GM23248 (cell line): ENCODE measurements around the gene L3MBTL3. TPM values are rescaled to one million over a fixed set of nuclear protein-coding genes. Genes with fewer than 3 reads are reported as not detected.

Experiments used
- DNase-seq: peaks from one replicate; pipeline ENCODE4 v3.0.0-alpha.2; 2015
- H2AFZ ChIP-seq: fragments of 200-600 bp; sonication (generic); 2 replicates; pipeline ENCODE4 v1.6.1; 2016; ENCODE audit warnings: antibody characterized with exemption
- H3F3A ChIP-seq: fragments of 200-600 bp; sonication (generic); 2 replicates; pipeline ENCODE4 v1.6.1; 2016; ENCODE audit warnings: mild to moderate bottlenecking, antibody characterized with exemption, mixed run types; ENCODE audit not compliant: insufficient read depth
- H3K27ac ChIP-seq: fragments of 200-600 bp; sonication (generic); 2 replicates; pipeline ENCODE4 v1.5.1; 2016; ENCODE audit warnings: mild to moderate bottlenecking
- H3K27me3 ChIP-seq: fragments of 200-600 bp; sonication (generic); replicated peaks from 2 replicates; pipeline ENCODE4 v1.6.1; 2016; ENCODE audit warnings: mild to moderate bottlenecking; ENCODE audit not compliant: insufficient read depth
- H3K36me3 ChIP-seq: fragments of 200-600 bp; sonication (generic); 2 replicates; pipeline ENCODE4 v1.6.1; 2016; ENCODE audit warnings: low read depth, mild to moderate bottlenecking
- H3K4me1 ChIP-seq: fragments of 200-600 bp; sonication (generic); 2 replicates; pipeline ENCODE4 v1.6.1; 2016; ENCODE audit warnings: mild to moderate bottlenecking; ENCODE audit not compliant: insufficient read depth
- H3K4me2 ChIP-seq: fragments of 200-600 bp; sonication (generic); one replicate; pipeline ENCODE4 v1.6.1; 2016; ENCODE audit warnings: mild to moderate bottlenecking; ENCODE audit not compliant: unreplicated experiment
- H3K4me3 ChIP-seq: fragments of 200-600 bp; sonication (generic); 2 replicates; pipeline ENCODE4 v1.5.1; 2016; ENCODE audit warnings: mild to moderate bottlenecking
- H3K79me2 ChIP-seq: fragments of 200-600 bp; sonication (generic); 2 replicates; pipeline ENCODE4 v1.6.1; 2016; ENCODE audit warnings: mild to moderate bottlenecking; ENCODE audit not compliant: insufficient read depth
- H3K9ac ChIP-seq: fragments of 200-600 bp; sonication (generic); 2 replicates; pipeline ENCODE4 v1.6.1; 2016; ENCODE audit warnings: mild to moderate bottlenecking
- H3K9me2 ChIP-seq: fragments of 200-600 bp; sonication (generic); 2 replicates; pipeline ENCODE4 v1.6.1; 2016; ENCODE audit warnings: mixed run types, mild to moderate bottlenecking, moderate library complexity; ENCODE audit not compliant: insufficient read depth
- H3K9me3 ChIP-seq: fragments of 200-600 bp; sonication (generic); one replicate; pipeline ENCODE4 v1.6.1; 2017; ENCODE audit warnings: low read depth
- H4K20me1 ChIP-seq: fragments of 200-600 bp; sonication (generic); 2 replicates; pipeline ENCODE4 v1.6.0; 2016; ENCODE audit not compliant: insufficient read depth
- EZH2 ChIP-seq: fragments of 200-600 bp; sonication (generic); IDR thresholded peaks from 2 replicates; pipeline ENCODE4 v1.6.1; 2018; ENCODE audit warnings: antibody characterized with exemption, mild to moderate bottlenecking; ENCODE audit not compliant: insufficient read depth, poor library complexity, severe bottlenecking
- EZH2phosphoT487 ChIP-seq: fragments of 200-600 bp; sonication (generic); IDR thresholded peaks from 2 replicates; pipeline ENCODE4 v1.6.1; 2018; ENCODE audit warnings: antibody characterized with exemption, moderate library complexity, mild to moderate bottlenecking, low read depth; ENCODE audit not compliant: insufficient read depth
- WGBS, 2 experiments: methylation state at CpG; one replicate each; pipeline ENCODE4 v1.1.6; 2015 to 2017; ENCODE audit warnings: low lambda C conversion rate in 2 of 2, low coverage in 1 of 2; ENCODE audit errors: missing lambda C conversion rate in 2 of 2; 5-methylcytosine and 5-hydroxymethylcytosine counted together
- in situ Hi-C: fragments of 300-500 bp; cut with MboI; formaldehyde crosslinking; loops from 2 replicates; pipeline ENCODE4 v1.15.0; 2020
- polyA plus RNA-seq: library from polyadenylated mRNA; unstranded; fragments of >200 nt; fragmentation: Nextera tagmentation; extraction: Ambion mirVana; gene quantifications from 2 replicates; pipeline ENCODE4 v1.2.1, GENCODE V29; 2016
- total RNA-seq: library from RNA; depleted of rRNA; stranded (reverse); fragments of >200 nt; shearing (Covaris generic); gene quantifications from 2 replicates; pipeline ENCODE4 v1.2.3, GENCODE V29; 2014

L3MBTL3 gene
- total and polyA plus RNA-seq, 2 experiments from 2014 or later: 3.3 to 4.3 TPM

DNA sequence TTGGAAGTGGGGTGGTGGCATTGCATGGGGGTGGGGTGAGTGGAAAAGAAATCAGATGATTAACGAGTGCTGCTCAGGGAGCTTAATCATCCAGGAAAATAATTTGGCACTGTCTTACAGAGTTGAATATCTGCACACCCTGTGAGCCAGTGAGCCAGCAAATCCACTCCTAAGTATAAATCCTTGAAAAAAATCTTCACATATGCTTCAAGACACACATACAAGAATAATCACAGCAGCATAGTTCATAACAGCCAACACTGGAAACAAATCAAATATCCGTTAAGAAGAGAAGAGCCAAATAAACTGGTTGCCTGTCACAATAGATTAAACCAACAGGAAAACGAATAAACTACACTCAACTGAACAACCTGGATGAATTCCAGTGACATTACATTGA, 141.6 kb downstream of the L3MBTL3 start:
- no peak overlapping the region for H3K4me2 ChIP-seq
- no peaks in the 10 kb centered on the region for H3K27me3 ChIP-seq
- no peak overlapping the region for H2AFZ ChIP-seq
- DNase-seq: no peak
- no peak overlapping the region for H3K27ac ChIP-seq
- WGBS, 2 experiments: 9% methylated on average over 3 of the region's 3 CpGs
- H3K4me3 ChIP-seq: no peak overlapping the region
- no peaks in the 10 kb centered on the region for H3K36me3 ChIP-seq
- H3K4me1 ChIP-seq: no peaks in the 10 kb centered on the region
- H3K9me2 ChIP-seq: no peaks in the 10 kb centered on the region
- no peak overlapping the region for H3K9ac ChIP-seq
- TF ChIP-seq EZH2 (no peak), EZH2phosphoT487 (no peak)
- H4K20me1 ChIP-seq: no peaks in the 10 kb centered on the region
- no peaks in the 10 kb centered on the region for H3K79me2 ChIP-seq
- in situ Hi-C loops: no loop called here
- no peaks in the 10 kb centered on the region for H3F3A ChIP-seq
- H3K9me3 ChIP-seq: no peaks in the 10 kb centered on the region

DNA sequence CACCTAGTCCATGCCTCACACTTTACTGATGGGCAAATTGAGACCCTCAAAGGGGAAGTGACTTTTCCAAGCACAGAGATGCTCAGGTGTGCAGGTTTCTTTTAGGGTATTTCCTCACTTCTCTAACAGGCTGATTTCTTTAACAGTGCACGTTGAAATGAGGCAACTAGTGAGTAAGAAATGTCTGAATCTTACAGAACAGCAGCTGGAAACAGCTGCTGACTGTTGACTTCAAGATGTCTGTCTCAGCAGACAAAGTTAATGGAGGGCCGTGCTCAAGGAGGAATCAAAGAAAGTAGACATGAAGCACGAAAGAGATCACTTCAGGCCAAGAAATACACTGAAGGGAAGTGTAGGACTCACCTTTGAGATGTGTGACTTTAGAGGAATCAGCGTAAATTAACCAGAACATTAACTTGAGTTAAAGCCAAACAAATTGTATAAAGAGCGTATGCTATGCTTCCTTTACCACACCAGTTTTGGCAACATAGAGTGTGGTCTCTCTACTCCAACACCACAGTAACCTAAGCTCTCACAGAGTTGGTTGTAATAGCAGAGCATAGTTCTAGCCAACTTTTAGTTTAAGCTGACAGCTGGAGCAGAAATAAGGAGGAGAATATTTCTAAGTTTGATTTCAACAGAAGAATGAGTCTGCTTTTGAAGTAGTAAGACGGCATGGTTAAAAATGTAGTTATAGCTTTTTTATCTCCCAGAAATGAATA, 143.5 kb downstream of the L3MBTL3 start:
- Histone ChIP-seq H2AFZ (no peak overlapping the region), H3K36me3 (no peaks in the 10 kb centered on the region), H3K27me3 (no peaks in the 10 kb centered on the region), H4K20me1 (no peaks in the 10 kb centered on the region), H3F3A (no peaks in the 10 kb centered on the region), H3K4me3 (no peak overlapping the region), H3K4me1 (no peaks in the 10 kb centered on the region), H3K9me2 (no peaks in the 10 kb centered on the region), H3K79me2 (no peaks in the 10 kb centered on the region), H3K9ac (no peak overlapping the region), H3K4me2 (no peak overlapping the region), H3K27ac (no peak overlapping the region), H3K9me3 (no peaks in the 10 kb centered on the region)
- no peak for DNase-seq
- TF ChIP-seq EZH2 (no peak), EZH2phosphoT487 (no peak)
- in situ Hi-C loops: no loop called here
- WGBS, 2 experiments: 50 to 51% methylated on average over 6 of the region's 6 CpGs

DNA sequence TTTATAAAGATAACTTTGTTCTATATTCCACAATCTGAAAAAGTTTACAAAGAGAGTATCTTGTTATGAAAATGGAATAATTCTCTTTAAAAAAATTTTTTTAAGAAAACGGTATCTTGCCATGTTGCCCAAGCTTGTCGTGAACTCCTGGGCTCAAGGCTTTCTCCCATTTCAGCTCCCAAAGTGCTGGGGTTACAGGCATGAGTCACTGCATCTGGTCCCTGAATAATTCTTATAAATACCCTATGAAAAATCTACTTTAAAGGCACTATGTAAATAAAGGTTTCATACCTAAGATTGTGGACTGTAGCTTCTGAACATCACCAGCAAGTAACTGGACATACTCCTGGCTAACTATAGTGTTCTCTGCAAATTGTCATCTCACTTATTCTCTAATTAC, 144.0 kb downstream of the L3MBTL3 start:
- Histone ChIP-seq H3K4me3 (no peak overlapping the region), H3K27me3 (no peaks in the 10 kb centered on the region), H3K4me2 (no peak overlapping the region), H3K9ac (no peak overlapping the region), H3K9me3 (no peaks in the 10 kb centered on the region), H3K4me1 (no peaks in the 10 kb centered on the region), H3K27ac (no peak overlapping the region), H3K36me3 (no peaks in the 10 kb centered on the region), H3K79me2 (no peaks in the 10 kb centered on the region), H3F3A (no peaks in the 10 kb centered on the region), H2AFZ (no peak overlapping the region), H3K9me2 (no peaks in the 10 kb centered on the region), H4K20me1 (no peaks in the 10 kb centered on the region)
- in situ Hi-C loops: no loop called here
- WGBS, 2 experiments: 46 to 58% methylated on average over 2 of the region's 2 CpGs
- no peak for DNase-seq
- TF ChIP-seq EZH2 (no peak), EZH2phosphoT487 (no peak)

DNA sequence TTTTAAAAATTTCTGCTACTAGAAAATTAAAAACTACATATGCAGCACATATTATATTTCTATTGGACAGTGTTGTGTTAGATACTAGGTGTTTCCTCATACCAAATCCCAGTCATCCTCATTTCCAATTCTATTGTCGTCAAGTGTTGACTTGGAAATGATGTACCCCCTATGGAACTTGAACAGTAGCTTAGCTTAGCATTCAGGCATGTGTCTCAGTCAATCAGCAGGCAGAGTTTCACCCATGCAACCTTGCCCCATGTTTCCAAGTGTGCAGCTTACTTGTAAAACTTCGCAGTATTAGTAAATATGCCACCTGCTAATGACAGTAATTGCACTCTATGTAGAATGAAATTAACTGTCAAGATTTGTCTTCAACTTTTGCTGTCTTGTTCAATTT, 144.9 kb downstream of the L3MBTL3 start:
- no peak overlapping the region for H3K27ac ChIP-seq
- in situ Hi-C loops: no loop called here
- H3K9me2 ChIP-seq: no peaks in the 10 kb centered on the region
- H3K27me3 ChIP-seq: no peaks in the 10 kb centered on the region
- H4K20me1 ChIP-seq: no peaks in the 10 kb centered on the region
- H2AFZ ChIP-seq: no peak overlapping the region
- no peak overlapping the region for H3K4me2 ChIP-seq
- no peak overlapping the region for H3K9ac ChIP-seq
- TF ChIP-seq EZH2phosphoT487 (no peak), EZH2 (no peak)
- H3F3A ChIP-seq: no peaks in the 10 kb centered on the region
- H3K4me1 ChIP-seq: no peaks in the 10 kb centered on the region
- no peaks in the 10 kb centered on the region for H3K36me3 ChIP-seq
- 94 to 97% methylated on average over 2 of the region's 2 CpGs for WGBS, 2 experiments
- DNase-seq: no peak
- no peaks in the 10 kb centered on the region for H3K9me3 ChIP-seq
- no peaks in the 10 kb centered on the region for H3K79me2 ChIP-seq
- H3K4me3 ChIP-seq: no peak overlapping the region
